Left ventricle myocardium inferior (tissue), 1 donor: ENCODE measurements around the gene DNAJC11. TPM values are rescaled to one million over a fixed set of nuclear protein-coding genes. Genes with fewer than 3 reads are reported as not detected.
A peak's percentile ranks its signal among the peaks of the same experiment; 100 is the strongest.

Experiments used
- DNase-seq: peaks from one replicate; pipeline ENCODE4 v3.0.0-alpha.2; 2020
- H3K27ac ChIP-seq: fragments of 200-600 bp; replicated peaks from 2 replicates; pipeline ENCODE4 v1.8.0; 2021
- H3K27me3 ChIP-seq: fragments of 200-600 bp; 2 replicates; pipeline ENCODE4 v1.8.0; 2021; ENCODE audit warnings: low read depth
- H3K36me3 ChIP-seq: fragments of 200-600 bp; 2 replicates; pipeline ENCODE4 v1.8.0; 2021
- H3K4me1 ChIP-seq: fragments of 200-600 bp; 2 replicates; pipeline ENCODE4 v1.8.0; 2021
- H3K4me3 ChIP-seq: fragments of 200-600 bp; 2 replicates; pipeline ENCODE4 v1.8.0; 2021; ENCODE audit warnings: mild to moderate bottlenecking, moderate library complexity
- H3K9me3 ChIP-seq: fragments of 200-600 bp; replicated peaks from 2 replicates; pipeline ENCODE4 v1.8.0; 2021
- intact Hi-C: fragments of 100-400 bp; cut with micrococcal nuclease; formaldehyde crosslinking; loops from one replicate; pipeline ENCODE4 v1.11.0; 2022
- total RNA-seq: library from RNA; stranded (reverse); fragmentation: NEBNext Ultra II Directional; extraction: Animal tissue kit (Norgen Biotek cat#: 25700); gene quantifications from one replicate; pipeline ENCODE4 v1.2.1, GENCODE V29; 2021
- TF ChIP-seq, protein P1 (sequence below): fragments of 200-600 bp; IDR thresholded peaks from 2 replicates; pipeline ENCODE4 v1.8.0; 2021; ENCODE audit warnings: antibody characterized with exemption, mild to moderate bottlenecking, borderline replicate concordance
- donor health status: DM: no; HTN: yes; CAD: no; lungs with severe emphysema.

Gene DNAJC11
- total RNA-seq, 1 donor from 2014 or later, result 73.6 TPM

DNA sequence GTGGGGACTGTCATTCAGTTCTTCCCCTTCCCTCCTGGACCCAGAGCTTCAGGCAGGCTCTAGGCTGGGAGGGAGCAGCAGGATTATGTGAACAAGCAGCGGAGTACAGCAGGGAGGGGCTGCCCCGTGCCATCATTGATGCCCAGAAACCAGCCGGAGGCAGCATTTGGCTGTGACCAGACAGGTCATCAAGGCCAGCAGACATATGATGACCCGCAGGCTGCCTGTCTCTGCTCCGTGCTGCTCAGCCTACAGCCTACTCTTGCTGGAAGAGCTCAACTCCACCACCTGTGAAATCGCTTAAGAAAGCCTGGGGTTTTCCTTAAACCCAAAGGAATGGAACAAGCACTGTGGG is 103.9 kb downstream of the DNAJC11 start:
- H3K4me1 ChIP-seq, result peaks cover 99% of the 10 kb centered on the region
- no peaks in the 10 kb centered on the region for H3K27me3 ChIP-seq
- intact Hi-C loops, result no loop called here
- peak overlapping the region; percentile 97 for H3K4me3 ChIP-seq
- no peak for DNase-seq
- H3K36me3 ChIP-seq, result peaks cover 74% of the 10 kb centered on the region
- no peaks in the 10 kb centered on the region for H3K9me3 ChIP-seq
- TF ChIP-seq, protein P1, sequence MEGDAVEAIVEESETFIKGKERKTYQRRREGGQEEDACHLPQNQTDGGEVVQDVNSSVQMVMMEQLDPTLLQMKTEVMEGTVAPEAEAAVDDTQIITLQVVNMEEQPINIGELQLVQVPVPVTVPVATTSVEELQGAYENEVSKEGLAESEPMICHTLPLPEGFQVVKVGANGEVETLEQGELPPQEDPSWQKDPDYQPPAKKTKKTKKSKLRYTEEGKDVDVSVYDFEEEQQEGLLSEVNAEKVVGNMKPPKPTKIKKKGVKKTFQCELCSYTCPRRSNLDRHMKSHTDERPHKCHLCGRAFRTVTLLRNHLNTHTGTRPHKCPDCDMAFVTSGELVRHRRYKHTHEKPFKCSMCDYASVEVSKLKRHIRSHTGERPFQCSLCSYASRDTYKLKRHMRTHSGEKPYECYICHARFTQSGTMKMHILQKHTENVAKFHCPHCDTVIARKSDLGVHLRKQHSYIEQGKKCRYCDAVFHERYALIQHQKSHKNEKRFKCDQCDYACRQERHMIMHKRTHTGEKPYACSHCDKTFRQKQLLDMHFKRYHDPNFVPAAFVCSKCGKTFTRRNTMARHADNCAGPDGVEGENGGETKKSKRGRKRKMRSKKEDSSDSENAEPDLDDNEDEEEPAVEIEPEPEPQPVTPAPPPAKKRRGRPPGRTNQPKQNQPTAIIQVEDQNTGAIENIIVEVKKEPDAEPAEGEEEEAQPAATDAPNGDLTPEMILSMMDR, result no peak
- H3K27ac ChIP-seq, result peak overlapping the region; percentile 100

DNA sequence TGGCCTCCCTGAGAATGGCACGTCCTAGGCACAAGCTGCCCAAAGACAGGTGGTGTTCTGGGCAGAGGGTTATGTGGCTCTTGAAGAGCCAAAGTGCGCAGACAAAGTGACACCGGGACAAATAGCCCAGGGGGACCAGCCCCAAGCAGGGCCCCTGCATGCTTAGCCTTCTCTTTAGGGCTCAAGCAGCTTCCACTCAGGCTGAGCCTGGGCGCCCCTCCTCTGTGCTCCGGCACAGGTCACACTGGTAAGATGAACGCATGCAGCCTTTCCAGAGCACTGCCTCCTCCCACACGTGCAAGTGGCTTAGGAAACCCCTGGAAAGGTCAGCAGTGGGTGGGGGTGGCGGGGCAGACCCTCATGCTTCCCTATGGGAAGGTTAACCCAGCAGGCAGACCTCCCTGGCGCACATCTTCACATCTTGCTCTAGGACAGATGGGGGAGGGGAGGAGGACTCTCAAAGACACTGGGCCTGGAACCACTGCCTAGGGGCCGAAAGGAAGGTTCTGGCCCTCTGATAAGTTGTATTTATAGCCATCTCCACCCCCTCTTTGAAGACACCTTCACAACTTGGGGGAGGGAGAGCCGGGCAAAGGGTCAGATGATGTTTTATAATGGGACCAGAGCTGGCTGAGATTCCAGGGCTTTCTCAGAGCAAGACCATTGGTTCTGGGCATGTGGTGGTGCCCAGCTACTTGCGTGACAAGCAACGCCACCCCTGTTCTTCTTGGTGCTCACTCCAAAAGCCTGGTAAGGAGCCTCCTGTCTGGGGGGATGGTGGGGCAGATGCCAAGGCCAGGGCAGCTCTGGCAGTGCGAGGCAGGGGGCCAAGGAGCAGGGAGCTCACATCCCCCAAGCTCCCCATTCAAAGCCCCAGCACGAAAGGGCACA is 104.5 kb downstream of the DNAJC11 start:
- Histone ChIP-seq H3K27me3 (no peaks in the 10 kb centered on the region), H3K36me3 (peaks cover 80% of the 10 kb centered on the region), H3K9me3 (no peaks in the 10 kb centered on the region), H3K27ac (peak overlapping the region; percentile 100), H3K4me1 (peaks cover 100% of the 10 kb centered on the region), H3K4me3 (peak overlapping the region; percentile 97)
- TF ChIP-seq, protein P1, result no peak
- DNase-seq, result no peak
- intact Hi-C loops, result no loop called here

DNA sequence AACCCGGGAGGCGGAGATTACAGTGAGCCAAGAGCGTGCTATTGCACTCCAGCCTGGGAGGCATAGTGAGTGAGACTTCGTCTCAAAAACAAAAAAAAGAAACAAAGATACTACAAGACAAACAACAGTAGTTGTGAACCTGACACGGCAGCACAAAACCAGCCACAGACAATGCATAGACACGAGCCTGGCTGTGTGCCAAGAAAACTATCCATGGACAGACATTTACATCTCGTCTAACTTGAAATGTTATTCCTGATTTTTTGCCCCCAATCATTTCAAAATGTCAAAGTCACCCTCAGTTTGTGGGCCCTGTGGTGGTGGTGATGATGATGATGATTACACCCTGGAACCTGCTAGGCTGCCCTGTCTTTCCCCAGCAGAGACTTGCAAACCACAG is 105.3 kb downstream of the DNAJC11 start:
- Histone ChIP-seq H3K27me3 (no peaks in the 10 kb centered on the region), H3K4me3 (peak overlapping the region; percentile 97), H3K9me3 (no peaks in the 10 kb centered on the region), H3K36me3 (peaks cover 81% of the 10 kb centered on the region), H3K4me1 (peaks cover 100% of the 10 kb centered on the region), H3K27ac (peak overlapping the region; percentile 100)
- intact Hi-C loops, result no loop called here
- no peak for DNase-seq
- TF ChIP-seq, protein P1, result no peak

DNA sequence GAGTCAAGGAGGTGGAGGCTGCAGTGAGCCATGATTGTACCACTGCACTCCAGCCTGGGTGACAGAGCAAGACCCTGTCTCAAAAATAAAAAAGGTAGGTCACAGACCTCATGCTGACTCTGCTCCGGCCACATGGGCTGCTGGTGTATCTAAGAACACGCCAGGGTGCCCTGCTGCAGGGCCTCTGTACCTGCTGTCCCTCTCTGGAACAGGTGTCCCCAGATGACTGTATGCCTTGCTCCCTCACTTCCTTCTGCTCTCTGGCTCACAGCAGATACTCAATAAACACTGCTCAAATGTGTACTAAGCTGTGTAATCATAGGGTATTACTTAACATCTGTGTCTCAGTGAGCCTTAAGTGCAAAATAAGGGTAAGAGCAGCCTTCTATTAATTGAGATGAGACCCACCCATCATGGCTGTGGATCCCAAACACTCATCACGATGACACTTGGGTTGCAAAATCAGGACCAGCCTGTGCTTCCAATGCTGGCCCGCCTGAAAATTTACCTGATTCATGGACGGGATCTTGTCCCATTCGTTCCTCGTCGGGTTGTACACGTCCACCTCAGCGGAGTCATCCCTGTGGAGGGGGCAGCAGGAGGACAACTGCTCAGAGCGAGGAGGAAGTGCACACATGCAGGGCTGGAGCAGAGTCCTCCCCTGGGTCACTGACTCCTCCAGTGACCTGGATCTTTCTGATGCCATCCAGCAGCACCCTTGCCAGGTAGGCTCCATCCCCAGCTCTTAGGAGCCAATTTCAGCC is 106.5 kb downstream of the DNAJC11 start:
- DNase-seq, result no peak
- H3K27ac ChIP-seq, result peak overlapping the region; percentile 100

DNA sequence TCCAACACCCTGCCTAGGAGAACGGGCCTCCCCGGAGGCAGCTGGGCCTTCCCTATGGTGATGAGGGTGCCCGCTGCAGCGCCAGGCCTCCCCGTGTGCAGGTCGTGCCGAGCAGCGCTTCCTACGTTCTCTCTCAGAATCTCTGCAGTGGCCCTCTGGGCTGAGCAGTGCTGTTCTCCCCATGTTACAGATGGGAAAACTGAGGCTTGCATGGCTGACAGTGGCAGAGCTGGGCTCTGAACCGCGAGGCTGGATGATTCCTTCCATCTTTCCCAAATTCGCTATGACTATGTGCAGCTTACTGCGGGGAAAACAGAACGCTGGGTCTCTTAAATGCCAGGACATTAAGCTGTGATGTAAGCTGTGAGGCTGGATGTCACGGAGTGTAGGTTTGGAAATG is 107.8 kb downstream of the DNAJC11 start:
- H3K36me3 ChIP-seq, result peaks cover 92% of the 10 kb centered on the region
- intact Hi-C loops, result no loop called here
- peak overlapping the region; percentile 59 for H3K27ac ChIP-seq
- no peaks in the 10 kb centered on the region for H3K27me3 ChIP-seq
- TF ChIP-seq, protein P1, result no peak
- DNase-seq, result no peak
- peaks cover 97% of the 10 kb centered on the region for H3K4me1 ChIP-seq
- no peak overlapping the region for H3K4me3 ChIP-seq
- H3K9me3 ChIP-seq, result no peaks in the 10 kb centered on the region

More for the DNA sequence above, 106.5 kb downstream of the DNAJC11 start:
- TF ChIP-seq, protein P1, result no peak
- H3K9me3 ChIP-seq, result no peaks in the 10 kb centered on the region
- no peaks in the 10 kb centered on the region for H3K27me3 ChIP-seq
- no peak overlapping the region for H3K4me3 ChIP-seq
- H3K4me1 ChIP-seq, result peaks cover 97% of the 10 kb centered on the region
- peaks cover 91% of the 10 kb centered on the region for H3K36me3 ChIP-seq
- intact Hi-C loops, result no loop called here
